HepG2 (cell line): ENCODE results near the gene AIF1. TPM values are rescaled to one million over a fixed set of nuclear protein-coding genes. Genes with fewer than 3 reads are reported as not detected.
A peak's percentile ranks its signal among the peaks of the same experiment; 100 is the strongest.

Source experiments
- CC2D1A ChIP-seq: sonication (generic); formaldehyde crosslinking; IDR thresholded peaks from 2 replicates; pipeline ENCODE4 v1.8.1; 2023; ENCODE audit warnings: mild to moderate bottlenecking, missing genetic modification reagents
- CHCHD3 ChIP-seq: sonication (generic); formaldehyde crosslinking; IDR thresholded peaks from 2 replicates; pipeline ENCODE4 v1.8.0; 2022; ENCODE audit warnings: mild to moderate bottlenecking, missing genetic modification reagents, moderate library complexity
- HDAC2 ChIP-seq: sonication (generic); formaldehyde crosslinking; IDR thresholded peaks from 2 replicates; pipeline ENCODE4 v1.4.0; 2020; ENCODE audit warnings: missing genetic modification reagents
- NFE2 ChIP-seq: sonication (generic); formaldehyde crosslinking; IDR thresholded peaks from 2 replicates; pipeline ENCODE4 v1.4.0; 2020; ENCODE audit warnings: missing genetic modification reagents
- TFAP4 ChIP-seq: sonication (generic); IDR thresholded peaks from 2 replicates; pipeline ENCODE4 v1.6.1; 2016; ENCODE audit warnings: low read depth, borderline replicate concordance
- THAP8 ChIP-seq: sonication (generic); formaldehyde crosslinking; IDR thresholded peaks from 2 replicates; pipeline ENCODE4 v1.5.1; 2020; ENCODE audit warnings: missing genetic modification reagents, mild to moderate bottlenecking, borderline replicate concordance
- WIZ ChIP-seq: sonication (generic); formaldehyde crosslinking; IDR thresholded peaks from 2 replicates; pipeline ENCODE4 v1.5.1; 2020; ENCODE audit warnings: mild to moderate bottlenecking, missing genetic modification reagents
- ZBTB38 ChIP-seq: sonication (generic); formaldehyde crosslinking; IDR thresholded peaks from 2 replicates; pipeline ENCODE4 v1.5.1; 2020; ENCODE audit warnings: mild to moderate bottlenecking, missing genetic modification reagents
- ZNF609 ChIP-seq: sonication (generic); formaldehyde crosslinking; IDR thresholded peaks from 2 replicates; pipeline ENCODE4 v1.4.0; 2020; ENCODE audit warnings: mild to moderate bottlenecking, missing genetic modification reagents, borderline replicate concordance
- polyA plus RNA-seq, 8 experiments: library from polyadenylated mRNA; depleted of rRNA in 3 of 8; stranded (reverse) in 7 of 8; unstranded in 1 of 8; fragments of >200 nt; fragmentation: Illumina TruSeq in 4 of 8; extraction: Trizol in 4 of 8; gene quantifications; 2 replicates each; pipeline versions ENCODE4 v1.2.1 to v1.2.3, GENCODE V29; 2011 to 2016; ENCODE audit warnings: low read depth in 4 of 8, missing spikeins in 1 of 8, mixed read lengths in 1 of 8; ENCODE audit not compliant: insufficient read depth in 1 of 8
- total RNA-seq, 5 experiments: library from RNA; depleted of rRNA; stranded (reverse); fragments of >200 nt; fragmentation: Illumina TruSeq; extraction: Trizol; gene quantifications; 2 replicates each; pipeline ENCODE4 v1.2.3, GENCODE V29; 2016; ENCODE audit warnings: low read depth in 1 of 5
- TF ChIP-seq, protein P1 (sequence below): IDR thresholded peaks from 2 replicates; pipeline ENCODE4 v1.6.1; 2016; ENCODE audit warnings: missing biosample characterization, missing genetic modification reagents, low read depth
- TF ChIP-seq, protein P2 (sequence below): sonication (generic); formaldehyde crosslinking; IDR thresholded peaks from 2 replicates; pipeline ENCODE4 v1.8.1; 2023; ENCODE audit warnings: mild to moderate bottlenecking, inconsistent platforms, moderate library complexity, missing genetic modification reagents, borderline replicate concordance
- TF ChIP-seq, protein P3 (sequence below): sonication (generic); formaldehyde crosslinking; IDR thresholded peaks from 2 replicates; pipeline ENCODE4 v1.5.0; 2020; ENCODE audit warnings: mild to moderate bottlenecking, missing genetic modification reagents, moderate library complexity
- TF ChIP-seq, protein P4 (sequence below): sonication (generic); formaldehyde crosslinking; IDR thresholded peaks from 2 replicates; pipeline ENCODE4 v1.4.0; 2020; ENCODE audit warnings: missing genetic modification reagents, borderline replicate concordance

The AIF1 gene
- total and polyA plus RNA-seq, 2 of the 13 experiments (the other 11 are each of a cell fraction or from before 2014, with no cell fraction given) = 1.5 TPM; not detected in 1

DNA sequence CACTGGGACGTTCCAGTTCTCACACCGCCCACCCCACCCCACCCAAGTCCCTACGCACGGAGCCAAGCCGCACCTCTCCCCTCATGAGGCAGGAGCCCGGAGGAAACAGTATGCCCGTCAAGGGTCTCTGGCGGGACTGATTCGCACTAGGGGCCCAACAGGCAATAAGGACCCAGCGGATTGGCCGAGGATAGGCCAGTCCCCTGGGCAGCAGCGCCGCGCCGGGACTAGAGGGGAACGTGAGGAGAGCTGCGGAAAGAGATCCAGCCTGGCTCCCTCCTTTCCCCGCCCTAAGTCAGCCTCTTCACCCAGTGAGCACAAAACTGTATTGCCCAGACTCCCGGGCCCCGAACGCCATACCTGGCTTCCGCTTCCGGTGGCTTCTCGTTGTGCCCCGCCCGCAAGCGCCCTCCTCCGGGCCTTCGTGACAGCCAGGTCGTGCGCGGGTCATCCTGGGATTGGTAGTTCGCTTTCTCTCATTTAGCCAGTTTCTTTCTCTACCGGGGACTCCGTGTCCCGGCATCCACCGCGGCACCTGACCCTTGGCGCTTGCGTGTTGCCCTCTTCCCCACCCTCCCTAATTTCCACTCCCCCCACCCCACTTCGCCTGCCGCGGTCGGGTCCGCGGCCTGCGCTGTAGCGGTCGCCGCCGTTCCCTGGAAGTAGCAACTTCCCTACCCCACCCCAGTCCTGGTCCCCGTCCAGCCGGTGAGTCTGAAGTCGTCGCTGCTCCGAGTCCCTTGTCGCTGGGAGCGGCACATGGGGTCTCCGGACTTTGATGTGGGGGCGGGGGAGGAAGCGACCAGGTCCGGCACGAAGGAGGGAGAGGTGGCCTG lies 50.7 kb downstream of the AIF1 start, which contains the start of gene CSNK2B (continued):
- TF ChIP-seq, protein P1, sequence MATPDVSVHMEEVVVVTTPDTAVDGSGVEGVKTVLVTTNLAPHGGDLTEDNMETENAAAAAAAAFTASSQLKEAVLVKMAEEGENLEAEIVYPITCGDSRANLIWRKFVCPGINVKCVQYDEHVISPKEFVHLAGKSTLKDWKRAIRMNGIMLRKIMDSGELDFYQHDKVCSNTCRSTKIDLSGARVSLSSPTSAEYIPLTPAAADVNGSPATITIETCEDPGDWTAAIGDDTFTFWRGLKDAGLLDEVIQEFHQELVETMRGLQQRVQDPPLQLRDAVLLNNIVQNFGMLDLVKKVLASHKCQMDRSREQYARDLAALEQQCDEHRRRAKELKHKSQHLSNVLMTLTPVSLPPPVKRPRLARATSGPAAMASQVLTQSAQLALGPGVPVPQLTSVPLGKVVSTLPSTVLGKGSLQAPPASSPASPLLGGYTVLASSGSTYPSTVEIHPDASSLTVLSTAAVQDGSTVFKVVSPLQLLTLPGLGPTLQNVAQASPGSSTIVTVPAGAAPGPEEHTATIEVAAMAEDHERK (CRISPR knock-in tag) = peak; percentile 68; the same call in 1 of the 2 replicates
- TF ChIP-seq WIZ (CRISPR knock-in tag) (no peak), NFE2 (no peak), CHCHD3 (CRISPR knock-in tag) (peak; percentile 84; the same call in 1 of the 2 replicates), ZBTB38 (CRISPR knock-in tag) (no peak), HDAC2 (CRISPR knock-in tag) (peak; percentile 30; the same call in 1 of the 2 replicates), ZNF609 (CRISPR knock-in tag) (0 out of 2 replicates have a peak, but pooled peaks have one; percentile 8), CC2D1A (no peak), TFAP4 (peak; percentile 40; the same call in 1 of the 2 replicates), THAP8 (CRISPR knock-in tag) (peak; percentile 65; the same call in 1 of the 2 replicates)
- TF ChIP-seq, protein P2, sequence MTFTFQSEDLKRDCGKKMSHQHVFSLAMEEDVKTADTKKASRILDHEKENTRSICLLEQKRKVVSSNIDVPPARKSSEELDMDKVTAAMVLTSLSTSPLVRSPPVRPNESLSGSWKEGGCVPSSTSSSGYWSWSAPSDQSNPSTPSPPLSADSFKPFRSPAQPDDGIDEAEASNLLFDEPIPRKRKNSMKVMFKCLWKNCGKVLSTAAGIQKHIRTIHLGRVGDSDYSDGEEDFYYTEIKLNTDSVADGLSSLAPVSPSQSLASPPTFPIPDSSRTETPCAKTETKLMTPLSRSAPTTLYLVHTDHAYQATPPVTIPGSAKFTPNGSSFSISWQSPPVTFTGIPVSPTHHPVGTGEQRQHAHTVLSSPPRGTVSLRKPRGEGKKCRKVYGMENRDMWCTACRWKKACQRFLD (CRISPR knock-in tag) = no peak
- TF ChIP-seq, protein P3, sequence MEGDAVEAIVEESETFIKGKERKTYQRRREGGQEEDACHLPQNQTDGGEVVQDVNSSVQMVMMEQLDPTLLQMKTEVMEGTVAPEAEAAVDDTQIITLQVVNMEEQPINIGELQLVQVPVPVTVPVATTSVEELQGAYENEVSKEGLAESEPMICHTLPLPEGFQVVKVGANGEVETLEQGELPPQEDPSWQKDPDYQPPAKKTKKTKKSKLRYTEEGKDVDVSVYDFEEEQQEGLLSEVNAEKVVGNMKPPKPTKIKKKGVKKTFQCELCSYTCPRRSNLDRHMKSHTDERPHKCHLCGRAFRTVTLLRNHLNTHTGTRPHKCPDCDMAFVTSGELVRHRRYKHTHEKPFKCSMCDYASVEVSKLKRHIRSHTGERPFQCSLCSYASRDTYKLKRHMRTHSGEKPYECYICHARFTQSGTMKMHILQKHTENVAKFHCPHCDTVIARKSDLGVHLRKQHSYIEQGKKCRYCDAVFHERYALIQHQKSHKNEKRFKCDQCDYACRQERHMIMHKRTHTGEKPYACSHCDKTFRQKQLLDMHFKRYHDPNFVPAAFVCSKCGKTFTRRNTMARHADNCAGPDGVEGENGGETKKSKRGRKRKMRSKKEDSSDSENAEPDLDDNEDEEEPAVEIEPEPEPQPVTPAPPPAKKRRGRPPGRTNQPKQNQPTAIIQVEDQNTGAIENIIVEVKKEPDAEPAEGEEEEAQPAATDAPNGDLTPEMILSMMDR (CRISPR knock-in tag) = peak; percentile 21
- TF ChIP-seq, protein P4, sequence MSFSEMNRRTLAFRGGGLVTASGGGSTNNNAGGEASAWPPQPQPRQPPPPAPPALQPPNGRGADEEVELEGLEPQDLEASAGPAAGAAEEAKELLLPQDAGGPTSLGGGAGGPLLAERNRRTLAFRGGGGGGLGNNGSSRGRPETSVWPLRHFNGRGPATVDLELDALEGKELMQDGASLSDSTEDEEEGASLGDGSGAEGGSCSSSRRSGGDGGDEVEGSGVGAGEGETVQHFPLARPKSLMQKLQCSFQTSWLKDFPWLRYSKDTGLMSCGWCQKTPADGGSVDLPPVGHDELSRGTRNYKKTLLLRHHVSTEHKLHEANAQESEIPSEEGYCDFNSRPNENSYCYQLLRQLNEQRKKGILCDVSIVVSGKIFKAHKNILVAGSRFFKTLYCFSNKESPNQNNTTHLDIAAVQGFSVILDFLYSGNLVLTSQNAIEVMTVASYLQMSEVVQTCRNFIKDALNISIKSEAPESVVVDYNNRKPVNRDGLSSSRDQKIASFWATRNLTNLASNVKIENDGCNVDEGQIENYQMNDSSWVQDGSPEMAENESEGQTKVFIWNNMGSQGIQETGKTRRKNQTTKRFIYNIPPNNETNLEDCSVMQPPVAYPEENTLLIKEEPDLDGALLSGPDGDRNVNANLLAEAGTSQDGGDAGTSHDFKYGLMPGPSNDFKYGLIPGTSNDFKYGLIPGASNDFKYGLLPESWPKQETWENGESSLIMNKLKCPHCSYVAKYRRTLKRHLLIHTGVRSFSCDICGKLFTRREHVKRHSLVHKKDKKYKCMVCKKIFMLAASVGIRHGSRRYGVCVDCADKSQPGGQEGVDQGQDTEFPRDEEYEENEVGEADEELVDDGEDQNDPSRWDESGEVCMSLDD (CRISPR knock-in tag) = no peak
